ENCODE measurements around the gene TUBG1. TPM values are rescaled to one million over a fixed set of nuclear protein-coding genes. Genes with fewer than 3 reads are reported as not detected.
A peak's percentile ranks its signal among the peaks of the same experiment; 100 is the strongest.

TUBG1 gene
- total and polyA plus RNA-seq, 9 of the 15 experiments (the other 6 are each of a cell fraction or from before 2014, with no cell fraction given), result 33.1 to 147 (median 66.0) TPM

DNA sequence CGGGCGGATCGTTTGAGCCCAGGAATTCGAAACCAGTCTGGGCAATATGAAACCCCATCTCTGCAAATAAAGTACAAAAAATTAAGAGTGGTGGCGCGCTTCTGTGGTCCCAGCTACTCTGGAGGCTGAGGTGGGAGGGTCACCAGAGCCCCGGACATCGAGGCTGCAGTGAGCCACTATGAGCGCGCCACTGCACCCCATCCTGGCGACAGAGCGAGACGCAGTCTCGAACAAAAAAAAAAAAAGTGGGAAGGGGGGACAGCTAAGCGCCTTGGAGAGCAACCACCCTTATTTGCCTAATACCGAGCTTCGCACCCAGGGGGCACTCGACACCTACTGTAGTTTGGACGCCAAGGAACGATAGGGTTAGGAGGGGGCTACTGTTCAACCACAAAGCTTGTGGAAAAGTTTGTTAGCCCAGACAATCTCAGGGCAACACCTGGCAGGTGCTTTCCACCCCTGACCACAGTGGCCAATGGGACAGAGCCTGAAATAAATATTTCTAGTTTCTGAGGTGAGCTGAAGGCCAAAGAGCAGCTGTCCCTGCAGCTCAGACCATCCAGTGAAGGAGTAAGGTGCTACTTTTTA lies 31.1 kb upstream of the TUBG1 start (continued):
- TF ChIP-seq RBM34 (IDR thresholded peaks at IDR 0.05; ENCODE audit: borderline replicate concordance, insufficient read depth, low read length), result no peak
- TF ChIP-seq TEAD4 (IDR thresholded peaks at IDR 0.05; ENCODE audit: low read length), result peak; percentile 38; the same call in 1 of the 2 replicates
- TF ChIP-seq TEAD4 (CRISPR knock-in tag; IDR thresholded peaks at IDR 0.05; ENCODE audit: borderline replicate concordance), result no peak
- peak; percentile 26 for TF ChIP-seq CBFA2T3 (IDR thresholded peaks at IDR 0.05)
- 0 out of 2 replicates have a peak, but pooled peaks have one; percentile 15 for TF ChIP-seq KLF13 (tag; IDR thresholded peaks at IDR 0.05; ENCODE audit: borderline replicate concordance, low read depth)
- TF ChIP-seq, protein P1, sequence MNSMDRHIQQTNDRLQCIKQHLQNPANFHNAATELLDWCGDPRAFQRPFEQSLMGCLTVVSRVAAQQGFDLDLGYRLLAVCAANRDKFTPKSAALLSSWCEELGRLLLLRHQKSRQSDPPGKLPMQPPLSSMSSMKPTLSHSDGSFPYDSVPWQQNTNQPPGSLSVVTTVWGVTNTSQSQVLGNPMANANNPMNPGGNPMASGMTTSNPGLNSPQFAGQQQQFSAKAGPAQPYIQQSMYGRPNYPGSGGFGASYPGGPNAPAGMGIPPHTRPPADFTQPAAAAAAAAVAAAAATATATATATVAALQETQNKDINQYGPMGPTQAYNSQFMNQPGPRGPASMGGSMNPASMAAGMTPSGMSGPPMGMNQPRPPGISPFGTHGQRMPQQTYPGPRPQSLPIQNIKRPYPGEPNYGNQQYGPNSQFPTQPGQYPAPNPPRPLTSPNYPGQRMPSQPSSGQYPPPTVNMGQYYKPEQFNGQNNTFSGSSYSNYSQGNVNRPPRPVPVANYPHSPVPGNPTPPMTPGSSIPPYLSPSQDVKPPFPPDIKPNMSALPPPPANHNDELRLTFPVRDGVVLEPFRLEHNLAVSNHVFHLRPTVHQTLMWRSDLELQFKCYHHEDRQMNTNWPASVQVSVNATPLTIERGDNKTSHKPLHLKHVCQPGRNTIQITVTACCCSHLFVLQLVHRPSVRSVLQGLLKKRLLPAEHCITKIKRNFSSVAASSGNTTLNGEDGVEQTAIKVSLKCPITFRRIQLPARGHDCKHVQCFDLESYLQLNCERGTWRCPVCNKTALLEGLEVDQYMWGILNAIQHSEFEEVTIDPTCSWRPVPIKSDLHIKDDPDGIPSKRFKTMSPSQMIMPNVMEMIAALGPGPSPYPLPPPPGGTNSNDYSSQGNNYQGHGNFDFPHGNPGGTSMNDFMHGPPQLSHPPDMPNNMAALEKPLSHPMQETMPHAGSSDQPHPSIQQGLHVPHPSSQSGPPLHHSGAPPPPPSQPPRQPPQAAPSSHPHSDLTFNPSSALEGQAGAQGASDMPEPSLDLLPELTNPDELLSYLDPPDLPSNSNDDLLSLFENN (IDR thresholded peaks at IDR 0.05; ENCODE audit: low read depth in 2 of 2, low read length in 2 of 2), result peak in 1 of 2 experiments; percentile 31; a peak in 1 of 4 replicates
- TF ChIP-seq, protein P2, sequence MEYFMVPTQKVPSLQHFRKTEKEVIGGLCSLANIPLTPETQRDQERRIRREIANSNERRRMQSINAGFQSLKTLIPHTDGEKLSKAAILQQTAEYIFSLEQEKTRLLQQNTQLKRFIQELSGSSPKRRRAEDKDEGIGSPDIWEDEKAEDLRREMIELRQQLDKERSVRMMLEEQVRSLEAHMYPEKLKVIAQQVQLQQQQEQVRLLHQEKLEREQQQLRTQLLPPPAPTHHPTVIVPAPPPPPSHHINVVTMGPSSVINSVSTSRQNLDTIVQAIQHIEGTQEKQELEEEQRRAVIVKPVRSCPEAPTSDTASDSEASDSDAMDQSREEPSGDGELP (CRISPR knock-in tag; IDR thresholded peaks at IDR 0.05; ENCODE audit: borderline replicate concordance), result peak; percentile 40; the same call in 1 of the 2 replicates
- no peak for TF ChIP-seq SIRT6 (IDR thresholded peaks at IDR 0.05; ENCODE audit: low read depth, low read length)
- peak; percentile 41; the same call in 1 of the 2 replicates for TF ChIP-seq ESRRA (IDR thresholded peaks at IDR 0.05; ENCODE audit: borderline replicate concordance, low read depth)
- TF ChIP-seq JUND (IDR thresholded peaks at IDR 0.05; ENCODE audit: borderline replicate concordance, low read depth, low read length), result peak; percentile 43; the same call in 1 of the 2 replicates
- TF ChIP-seq JUND (tag; IDR thresholded peaks at IDR 0.05; ENCODE audit: borderline replicate concordance, low read depth, low read length), result no peak; the same call in 2 of the 3 replicates
- no peak for TF ChIP-seq TCFL5 (CRISPR knock-in tag; conservative IDR thresholded peaks at IDR 0.05)
- TF ChIP-seq ZNF212 (CRISPR knock-in tag; IDR thresholded peaks at IDR 0.05), result no peak
- TF ChIP-seq HMG20B (CRISPR knock-in tag; IDR thresholded peaks at IDR 0.05), result no peak
- no peak for TF ChIP-seq ZNF232 (CRISPR knock-in tag; IDR thresholded peaks at IDR 0.05)
- TF ChIP-seq, protein P3, sequence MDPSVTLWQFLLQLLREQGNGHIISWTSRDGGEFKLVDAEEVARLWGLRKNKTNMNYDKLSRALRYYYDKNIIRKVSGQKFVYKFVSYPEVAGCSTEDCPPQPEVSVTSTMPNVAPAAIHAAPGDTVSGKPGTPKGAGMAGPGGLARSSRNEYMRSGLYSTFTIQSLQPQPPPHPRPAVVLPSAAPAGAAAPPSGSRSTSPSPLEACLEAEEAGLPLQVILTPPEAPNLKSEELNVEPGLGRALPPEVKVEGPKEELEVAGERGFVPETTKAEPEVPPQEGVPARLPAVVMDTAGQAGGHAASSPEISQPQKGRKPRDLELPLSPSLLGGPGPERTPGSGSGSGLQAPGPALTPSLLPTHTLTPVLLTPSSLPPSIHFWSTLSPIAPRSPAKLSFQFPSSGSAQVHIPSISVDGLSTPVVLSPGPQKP (CRISPR knock-in tag; IDR thresholded peaks at IDR 0.05), result no peak
- TF ChIP-seq, protein P4, sequence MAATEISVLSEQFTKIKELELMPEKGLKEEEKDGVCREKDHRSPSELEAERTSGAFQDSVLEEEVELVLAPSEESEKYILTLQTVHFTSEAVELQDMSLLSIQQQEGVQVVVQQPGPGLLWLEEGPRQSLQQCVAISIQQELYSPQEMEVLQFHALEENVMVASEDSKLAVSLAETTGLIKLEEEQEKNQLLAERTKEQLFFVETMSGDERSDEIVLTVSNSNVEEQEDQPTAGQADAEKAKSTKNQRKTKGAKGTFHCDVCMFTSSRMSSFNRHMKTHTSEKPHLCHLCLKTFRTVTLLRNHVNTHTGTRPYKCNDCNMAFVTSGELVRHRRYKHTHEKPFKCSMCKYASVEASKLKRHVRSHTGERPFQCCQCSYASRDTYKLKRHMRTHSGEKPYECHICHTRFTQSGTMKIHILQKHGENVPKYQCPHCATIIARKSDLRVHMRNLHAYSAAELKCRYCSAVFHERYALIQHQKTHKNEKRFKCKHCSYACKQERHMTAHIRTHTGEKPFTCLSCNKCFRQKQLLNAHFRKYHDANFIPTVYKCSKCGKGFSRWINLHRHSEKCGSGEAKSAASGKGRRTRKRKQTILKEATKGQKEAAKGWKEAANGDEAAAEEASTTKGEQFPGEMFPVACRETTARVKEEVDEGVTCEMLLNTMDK (IDR thresholded peaks at IDR 0.05; ENCODE audit: borderline replicate concordance, insufficient read depth, low read depth, low read length, poor library complexity, severe bottlenecking), result peak; percentile 24
- TF ChIP-seq, protein P5, sequence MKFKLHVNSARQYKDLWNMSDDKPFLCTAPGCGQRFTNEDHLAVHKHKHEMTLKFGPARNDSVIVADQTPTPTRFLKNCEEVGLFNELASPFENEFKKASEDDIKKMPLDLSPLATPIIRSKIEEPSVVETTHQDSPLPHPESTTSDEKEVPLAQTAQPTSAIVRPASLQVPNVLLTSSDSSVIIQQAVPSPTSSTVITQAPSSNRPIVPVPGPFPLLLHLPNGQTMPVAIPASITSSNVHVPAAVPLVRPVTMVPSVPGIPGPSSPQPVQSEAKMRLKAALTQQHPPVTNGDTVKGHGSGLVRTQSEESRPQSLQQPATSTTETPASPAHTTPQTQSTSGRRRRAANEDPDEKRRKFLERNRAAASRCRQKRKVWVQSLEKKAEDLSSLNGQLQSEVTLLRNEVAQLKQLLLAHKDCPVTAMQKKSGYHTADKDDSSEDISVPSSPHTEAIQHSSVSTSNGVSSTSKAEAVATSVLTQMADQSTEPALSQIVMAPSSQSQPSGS (CRISPR knock-in tag; IDR thresholded peaks at IDR 0.05), result no peak
